NCI-H748 treated with DMSO at 0.1 percent for 48 hours (cell line): ENCODE data around the gene PPFIBP1.
"Not testable (repeated sequence)": the region's sequence is repeated elsewhere in the genome, so short reads cannot be mapped to it uniquely, and the experiment has no call there.

Experiments used
- DNase-seq: peaks from one replicate; lab custom pipeline; 2025; lab: John Stamatoyannopoulos, UW

PPFIBP1 gene

GRCh38 chr12:27627853-27628469 is 104.0 kb downstream of the PPFIBP1 start:
- DNase-seq, result not testable (repeated sequence)

- DNase-seq, result not testable (repeated sequence)
Measured at GRCh38 chr12:27630219-27630618, 106.2 kb downstream of the PPFIBP1 start.

GRCh38 chr12:27631365-27631764 is 107.4 kb downstream of the PPFIBP1 start:
- no peak for DNase-seq

GRCh38 chr12:27631813-27632491 is 107.9 kb downstream of the PPFIBP1 start:
- DNase-seq, result no peak

GRCh38 chr12:27635349-27635972 is 111.5 kb downstream of the PPFIBP1 start:
- peak; percentile 0 for DNase-seq

GRCh38 chr12:27636569-27636968 is 112.6 kb downstream of the PPFIBP1 start:
- not testable (repeated sequence) for DNase-seq

GRCh38 chr12:27637524-27637923 is 113.5 kb downstream of the PPFIBP1 start:
- DNase-seq, result no peak

GRCh38 chr12:27639265-27639664 is 115.3 kb downstream of the PPFIBP1 start:
- DNase-seq, result no peak

- not testable (repeated sequence) for DNase-seq
Measured at GRCh38 chr12:27640566-27641200, 116.7 kb downstream of the PPFIBP1 start.

GRCh38 chr12:27642361-27642760 is 118.4 kb downstream of the PPFIBP1 start:
- not testable (repeated sequence) for DNase-seq

- DNase-seq, result not testable (repeated sequence)
Measured at GRCh38 chr12:27642892-27643291, 118.9 kb downstream of the PPFIBP1 start.

- no peak for DNase-seq
Measured at GRCh38 chr12:27644158-27644845, 120.3 kb downstream of the PPFIBP1 start.

GRCh38 chr12:27645671-27646070 is 121.7 kb downstream of the PPFIBP1 start:
- no peak for DNase-seq

GRCh38 chr12:27646149-27646548 is 122.1 kb downstream of the PPFIBP1 start:
- no peak for DNase-seq

GRCh38 chr12:27650011-27650410 is 126.0 kb downstream of the PPFIBP1 start:
- no peak for DNase-seq

- no peak for DNase-seq
Measured at GRCh38 chr12:27651201-27651600, 127.2 kb downstream of the PPFIBP1 start.

GRCh38 chr12:27652174-27652763 is 128.3 kb downstream of the PPFIBP1 start:
- peak; percentile 31 for DNase-seq

- DNase-seq, result no peak
Measured at GRCh38 chr12:27653661-27654060, 129.7 kb downstream of the PPFIBP1 start.

- not testable (repeated sequence) for DNase-seq
Measured at GRCh38 chr12:27655476-27655875, 131.5 kb downstream of the PPFIBP1 start.

GRCh38 chr12:27657296-27657695 is 133.3 kb downstream of the PPFIBP1 start:
- no peak for DNase-seq

- no peak for DNase-seq
Measured at GRCh38 chr12:27665704-27666103, 141.7 kb downstream of the PPFIBP1 start.

- no peak for DNase-seq
Measured at GRCh38 chr12:27666510-27666909, 142.5 kb downstream of the PPFIBP1 start.
